ENCODE measurements around the gene NTRK2. TPM values are rescaled to one million over a fixed set of nuclear protein-coding genes. Genes with fewer than 3 reads are reported as not detected.

Gene NTRK2
- total and polyA plus RNA-seq, 2 donors = 2.7 to 5.0 TPM

DNA sequence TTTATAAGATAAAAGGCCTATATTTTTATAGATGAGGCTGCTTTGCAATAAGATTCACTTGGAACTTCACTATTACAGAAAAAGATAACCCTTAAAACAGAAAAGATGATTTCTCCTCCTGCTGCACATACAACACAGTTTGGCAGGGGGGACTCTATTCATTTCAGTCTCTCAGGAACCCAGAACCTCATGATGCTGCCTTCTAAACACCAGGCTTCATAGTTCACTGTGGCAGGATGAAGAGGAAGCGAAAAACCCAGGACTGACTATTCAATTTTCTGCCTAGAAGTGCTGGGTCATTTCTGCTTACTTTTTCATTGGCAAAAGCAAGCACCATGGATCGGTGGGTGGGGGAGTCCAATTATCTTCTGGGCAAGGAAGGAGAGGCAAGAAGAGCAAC lies 179.5 kb downstream of the NTRK2 start:
- no peaks in the 10 kb centered on the region for H3K9me3 ChIP-seq (ENCODE audit: control insufficient read depth in 2 of 2, insufficient read depth in 1 of 2, low read length in 1 of 2)
- no peak for DNase-seq (ENCODE audit: low read depth in 6 of 9, low spot score in 9 of 9)
- H3K36me3 ChIP-seq (ENCODE audit: control insufficient read depth in 2 of 2, insufficient read depth in 2 of 2, low read length in 1 of 2) = no peaks in the 10 kb centered on the region
- H3K27ac ChIP-seq (ENCODE audit: low read depth in 1 of 2, low read length in 1 of 2) = no peak overlapping the region
- no peaks in the 10 kb centered on the region for H3K4me1 ChIP-seq (ENCODE audit: control insufficient read depth in 2 of 2, insufficient read depth in 2 of 2, low read length in 2 of 2)
- H3K27me3 ChIP-seq (ENCODE audit: control insufficient read depth in 2 of 2, insufficient read depth in 1 of 2, low read length in 1 of 2) = no peaks in the 10 kb centered on the region
- H3K4me3 ChIP-seq (ENCODE audit: low read length in 2 of 2) = no peak overlapping the region
- 90% methylated on average over 2 of the region's 2 CpGs for WGBS

DNA sequence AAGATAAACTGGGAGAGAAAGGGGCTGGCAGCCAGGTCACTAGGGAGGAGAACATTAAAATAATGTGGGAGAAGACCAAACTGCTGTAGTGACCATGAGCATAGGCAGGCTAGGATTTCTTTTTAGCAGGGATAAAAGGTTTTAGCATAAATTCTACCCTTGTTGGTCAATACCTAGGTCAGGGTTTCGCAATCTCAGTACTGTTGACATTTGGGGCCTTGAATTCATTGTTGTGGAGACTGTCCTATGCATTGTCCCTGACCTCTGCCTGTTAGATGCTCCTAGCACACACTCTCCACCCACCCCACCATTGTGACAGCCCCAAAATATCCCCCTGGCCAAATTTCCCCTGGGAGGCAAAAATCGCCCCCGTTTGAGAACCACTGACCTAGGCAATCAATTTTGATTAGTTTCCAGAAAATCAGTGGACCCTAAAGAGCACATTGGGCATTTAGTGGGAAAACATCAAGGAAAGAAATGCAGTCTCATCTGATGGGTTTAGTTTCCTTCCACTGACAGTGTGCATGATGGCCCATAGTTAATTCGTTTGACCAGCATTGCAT lies 181.4 kb downstream of the NTRK2 start:
- no peak overlapping the region for H3K4me3 ChIP-seq (ENCODE audit: low read length in 2 of 2)
- whole genome bisulfite sequencing = 95% methylated on average over 4 of the region's 4 CpGs

DNA sequence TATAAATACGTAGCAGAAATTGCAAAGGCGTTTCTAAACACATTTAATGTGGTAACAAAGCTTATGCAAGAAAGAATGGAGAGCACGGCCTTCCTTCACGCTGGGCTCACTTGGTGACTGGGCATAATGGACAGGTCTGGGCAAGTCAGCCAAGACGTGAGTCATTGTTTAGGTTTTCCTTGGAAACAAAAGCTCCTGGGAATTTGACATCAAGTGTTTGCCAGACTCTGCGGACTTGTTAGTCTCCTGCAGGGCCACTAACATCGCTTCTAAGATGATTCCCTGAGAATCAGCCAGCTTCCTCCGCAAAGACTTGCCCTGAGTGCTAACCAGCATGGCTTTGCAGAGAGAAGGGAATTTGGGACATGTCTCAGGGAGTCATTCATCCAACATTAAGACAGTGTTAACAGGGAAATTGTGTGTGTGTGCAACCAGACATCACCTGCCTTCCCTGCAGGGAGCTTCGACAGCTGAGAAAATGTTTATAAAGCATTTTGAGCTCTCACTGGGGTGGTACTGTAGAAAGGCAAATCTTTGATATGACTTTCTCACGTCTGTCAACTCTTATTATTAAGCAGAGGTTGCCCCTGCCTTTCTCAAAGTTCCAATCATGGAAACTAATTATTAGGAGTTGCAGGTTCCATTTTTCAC lies 182.5 kb downstream of the NTRK2 start:
- Histone ChIP-seq H3K36me3 (ENCODE audit: control insufficient read depth in 2 of 2, insufficient read depth in 2 of 2, low read length in 1 of 2) (no peaks in the 10 kb centered on the region), H3K9me3 (ENCODE audit: control insufficient read depth in 2 of 2, insufficient read depth in 1 of 2, low read length in 1 of 2) (no peaks in the 10 kb centered on the region), H3K27ac (ENCODE audit: low read depth in 1 of 2, low read length in 1 of 2) (no peak overlapping the region), H3K4me3 (ENCODE audit: low read length in 2 of 2) (no peak overlapping the region), H3K27me3 (ENCODE audit: control insufficient read depth in 2 of 2, insufficient read depth in 1 of 2, low read length in 1 of 2) (no peaks in the 10 kb centered on the region), H3K4me1 (ENCODE audit: control insufficient read depth in 2 of 2, insufficient read depth in 2 of 2, low read length in 2 of 2) (no peaks in the 10 kb centered on the region)
- DNase-seq (ENCODE audit: low read depth in 6 of 9, low spot score in 9 of 9) = no peak
- 93% methylated on average over 10 of the region's 10 CpGs for WGBS

More for the DNA sequence above, 181.4 kb downstream of the NTRK2 start:
- DNase-seq (ENCODE audit: low read depth in 6 of 9, low spot score in 9 of 9) = no peak
- no peaks in the 10 kb centered on the region for H3K9me3 ChIP-seq (ENCODE audit: control insufficient read depth in 2 of 2, insufficient read depth in 1 of 2, low read length in 1 of 2)
- H3K36me3 ChIP-seq (ENCODE audit: control insufficient read depth in 2 of 2, insufficient read depth in 2 of 2, low read length in 1 of 2) = no peaks in the 10 kb centered on the region
- no peaks in the 10 kb centered on the region for H3K4me1 ChIP-seq (ENCODE audit: control insufficient read depth in 2 of 2, insufficient read depth in 2 of 2, low read length in 2 of 2)
- no peaks in the 10 kb centered on the region for H3K27me3 ChIP-seq (ENCODE audit: control insufficient read depth in 2 of 2, insufficient read depth in 1 of 2, low read length in 1 of 2)
- no peak overlapping the region for H3K27ac ChIP-seq (ENCODE audit: low read depth in 1 of 2, low read length in 1 of 2)

DNA sequence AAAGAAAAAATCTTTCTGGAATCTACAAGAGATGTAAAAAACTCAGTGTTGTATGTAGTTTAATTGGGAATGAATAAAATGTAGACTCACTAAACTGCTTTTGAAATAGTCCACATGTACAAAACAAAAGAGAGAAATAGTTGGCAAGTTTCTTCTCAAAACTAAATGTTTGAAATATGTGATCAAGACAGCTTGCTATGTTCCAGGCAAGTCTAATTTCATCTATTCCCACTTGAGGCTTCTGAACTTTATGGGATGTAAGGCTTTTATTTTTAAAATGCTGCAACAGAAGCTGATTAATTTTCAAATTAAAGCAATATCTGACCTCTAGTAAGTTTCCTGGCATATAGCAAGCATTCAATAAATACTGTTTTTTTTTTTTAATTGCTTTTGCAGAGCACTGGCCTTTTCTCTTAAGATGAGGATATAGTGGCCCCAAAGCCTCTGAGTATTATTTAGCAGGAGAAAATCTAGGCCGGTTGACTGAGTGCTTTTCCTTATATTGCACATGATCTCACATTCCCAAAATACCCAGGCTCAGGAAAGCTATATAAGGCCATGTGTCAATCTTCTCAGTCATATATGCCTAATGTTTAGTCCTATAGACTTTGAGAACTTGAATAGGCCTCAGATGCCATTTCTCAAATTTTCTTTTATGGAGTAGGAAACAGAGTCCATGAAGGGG lies 183.2 kb downstream of the NTRK2 start:
- H3K4me3 ChIP-seq (ENCODE audit: low read length in 2 of 2) = no peak overlapping the region
- no peaks in the 10 kb centered on the region for H3K36me3 ChIP-seq (ENCODE audit: control insufficient read depth in 2 of 2, insufficient read depth in 2 of 2, low read length in 1 of 2)
- DNase-seq (ENCODE audit: low read depth in 6 of 9, low spot score in 9 of 9) = no peak
- WGBS = 97% methylated on average over 1 of the region's 1 CpG
- no peak overlapping the region for H3K27ac ChIP-seq (ENCODE audit: low read depth in 1 of 2, low read length in 1 of 2)
- no peaks in the 10 kb centered on the region for H3K4me1 ChIP-seq (ENCODE audit: control insufficient read depth in 2 of 2, insufficient read depth in 2 of 2, low read length in 2 of 2)
- no peaks in the 10 kb centered on the region for H3K9me3 ChIP-seq (ENCODE audit: control insufficient read depth in 2 of 2, insufficient read depth in 1 of 2, low read length in 1 of 2)
- no peaks in the 10 kb centered on the region for H3K27me3 ChIP-seq (ENCODE audit: control insufficient read depth in 2 of 2, insufficient read depth in 1 of 2, low read length in 1 of 2)

DNA sequence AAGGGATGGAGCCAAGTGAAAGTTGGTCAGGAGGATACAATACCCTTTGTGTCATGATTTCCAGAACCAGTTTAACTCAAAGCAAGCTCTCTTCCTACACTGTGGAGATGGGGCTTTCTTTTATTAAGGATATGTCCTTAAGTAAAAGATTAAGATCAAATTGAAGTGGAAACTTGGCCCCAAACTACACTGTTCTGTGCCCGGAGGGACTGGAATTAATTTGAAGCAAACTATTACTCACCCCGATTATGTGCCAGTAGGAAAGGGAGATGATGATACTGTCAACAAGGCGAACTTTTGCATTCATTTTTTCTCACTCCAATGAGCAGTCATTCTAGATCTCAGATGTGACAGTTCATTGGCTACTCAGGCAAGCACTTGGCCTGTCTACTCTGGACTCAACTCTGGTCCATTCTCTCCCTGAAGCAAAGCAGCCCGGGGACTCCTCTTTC lies 186.7 kb downstream of the NTRK2 start:
- H3K27ac ChIP-seq (ENCODE audit: low read depth in 1 of 2, low read length in 1 of 2) = no peak overlapping the region
- no peaks in the 10 kb centered on the region for H3K27me3 ChIP-seq (ENCODE audit: control insufficient read depth in 2 of 2, insufficient read depth in 1 of 2, low read length in 1 of 2)
- 95% methylated on average over 4 of the region's 4 CpGs for WGBS
- no peaks in the 10 kb centered on the region for H3K9me3 ChIP-seq (ENCODE audit: control insufficient read depth in 2 of 2, insufficient read depth in 1 of 2, low read length in 1 of 2)
- no peaks in the 10 kb centered on the region for H3K36me3 ChIP-seq (ENCODE audit: control insufficient read depth in 2 of 2, insufficient read depth in 2 of 2, low read length in 1 of 2)
- no peak for DNase-seq (ENCODE audit: low read depth in 6 of 9, low spot score in 9 of 9)
- H3K4me3 ChIP-seq (ENCODE audit: low read length in 2 of 2) = no peak overlapping the region
- no peaks in the 10 kb centered on the region for H3K4me1 ChIP-seq (ENCODE audit: control insufficient read depth in 2 of 2, insufficient read depth in 2 of 2, low read length in 2 of 2)

DNA sequence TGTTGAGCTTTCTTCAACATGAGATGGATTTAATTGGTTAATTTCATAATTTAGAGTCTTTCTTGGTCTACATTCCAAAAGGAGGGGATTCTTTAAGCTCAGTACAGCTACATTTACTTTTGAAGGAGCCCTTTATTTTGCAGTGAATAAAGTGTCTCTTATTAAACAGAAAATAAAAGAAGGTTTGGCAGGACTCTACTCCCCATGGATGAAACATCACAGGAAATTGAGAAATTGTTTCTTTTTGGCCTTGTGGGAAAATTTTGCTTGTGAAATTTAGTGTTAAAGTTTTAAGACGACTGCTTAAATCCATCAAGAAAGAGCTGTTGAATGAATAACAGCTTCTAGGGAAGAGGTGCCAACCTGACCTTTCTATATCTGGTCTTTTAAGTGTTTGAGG lies 187.7 kb downstream of the NTRK2 start:
- H3K27ac ChIP-seq (ENCODE audit: low read depth in 1 of 2, low read length in 1 of 2) = no peak overlapping the region
- WGBS = 80% methylated on average over 1 of the region's 1 CpG

DNA sequence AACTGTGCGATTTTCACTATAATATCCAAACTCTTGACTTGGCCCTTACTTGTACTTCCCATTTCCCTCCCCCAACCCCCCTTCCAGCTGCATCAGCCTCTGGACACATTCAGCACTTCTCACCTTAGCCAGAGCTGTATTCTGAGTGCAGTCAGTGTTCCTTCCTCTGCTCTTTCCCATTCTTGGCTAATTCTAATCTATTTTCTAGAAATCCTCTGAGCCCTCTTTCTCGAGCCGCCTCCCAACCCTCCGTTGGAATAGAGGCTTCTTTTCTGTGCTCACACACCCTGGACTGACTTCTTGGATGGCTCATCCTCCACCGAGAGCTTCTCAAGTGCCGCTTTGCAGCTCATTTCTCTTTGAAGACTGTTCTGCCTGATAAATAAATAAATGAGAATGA lies 188.8 kb downstream of the NTRK2 start:
- Histone ChIP-seq H3K27ac (ENCODE audit: low read depth in 1 of 2, low read length in 1 of 2) (no peak overlapping the region), H3K36me3 (ENCODE audit: control insufficient read depth in 2 of 2, insufficient read depth in 2 of 2, low read length in 1 of 2) (no peaks in the 10 kb centered on the region), H3K4me3 (ENCODE audit: low read length in 2 of 2) (no peak overlapping the region), H3K9me3 (ENCODE audit: control insufficient read depth in 2 of 2, insufficient read depth in 1 of 2, low read length in 1 of 2) (no peaks in the 10 kb centered on the region), H3K27me3 (ENCODE audit: control insufficient read depth in 2 of 2, insufficient read depth in 1 of 2, low read length in 1 of 2) (no peaks in the 10 kb centered on the region), H3K4me1 (ENCODE audit: control insufficient read depth in 2 of 2, insufficient read depth in 2 of 2, low read length in 2 of 2) (no peaks in the 10 kb centered on the region)
- 92% methylated on average over 6 of the region's 6 CpGs for WGBS
- DNase-seq (ENCODE audit: low read depth in 6 of 9, low spot score in 9 of 9) = no peak

More for the DNA sequence above, 187.7 kb downstream of the NTRK2 start:
- Histone ChIP-seq H3K4me3 (ENCODE audit: low read length in 2 of 2) (no peak overlapping the region), H3K9me3 (ENCODE audit: control insufficient read depth in 2 of 2, insufficient read depth in 1 of 2, low read length in 1 of 2) (no peaks in the 10 kb centered on the region), H3K36me3 (ENCODE audit: control insufficient read depth in 2 of 2, insufficient read depth in 2 of 2, low read length in 1 of 2) (no peaks in the 10 kb centered on the region), H3K27me3 (ENCODE audit: control insufficient read depth in 2 of 2, insufficient read depth in 1 of 2, low read length in 1 of 2) (no peaks in the 10 kb centered on the region), H3K4me1 (ENCODE audit: control insufficient read depth in 2 of 2, insufficient read depth in 2 of 2, low read length in 2 of 2) (no peaks in the 10 kb centered on the region)
- DNase-seq (ENCODE audit: low read depth in 6 of 9, low spot score in 9 of 9) = no peak

DNA sequence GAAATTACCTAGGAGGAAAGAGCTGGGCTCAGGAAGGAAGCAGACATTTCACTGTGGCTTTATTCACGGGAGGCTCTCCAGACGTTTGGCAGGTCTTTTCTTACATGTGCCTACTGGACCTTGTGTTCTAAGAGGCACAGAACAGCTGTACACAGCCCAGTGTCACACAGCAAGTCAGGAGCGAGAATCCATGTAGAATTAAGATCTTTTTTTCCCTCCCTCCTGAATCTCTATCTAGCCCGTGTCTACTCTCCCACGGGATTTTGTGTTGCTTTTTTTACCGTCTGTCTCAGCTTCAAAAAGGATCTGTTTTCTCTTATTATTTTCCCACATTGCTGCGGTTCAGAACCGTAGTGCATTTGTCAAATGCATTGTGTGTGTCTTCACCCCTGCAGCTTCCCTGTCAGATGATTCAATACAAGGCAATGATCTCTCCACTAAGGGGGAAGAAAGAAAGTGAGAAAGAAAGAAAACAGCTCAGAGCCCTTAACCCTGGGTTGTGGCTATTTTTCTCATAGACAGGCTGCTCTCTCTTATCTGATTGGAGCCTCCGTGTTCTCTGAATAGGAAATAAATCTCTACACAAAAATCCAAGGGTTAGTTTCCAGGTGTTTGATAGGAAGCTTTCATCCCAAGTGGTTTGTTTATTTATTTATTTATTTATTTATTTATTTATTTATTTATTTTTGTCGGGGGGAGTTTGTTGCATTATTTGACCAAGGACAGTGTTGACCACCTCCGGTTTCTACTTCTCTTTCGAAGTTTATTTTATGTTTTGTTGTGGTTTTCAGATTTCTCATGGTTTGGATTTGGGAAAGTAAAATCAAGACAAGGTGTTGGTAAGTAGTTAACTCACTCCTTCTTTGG lies 191.0 kb downstream of the NTRK2 start:
- WGBS = 83% methylated on average over 12 of the region's 12 CpGs
- H3K27ac ChIP-seq (ENCODE audit: low read depth in 1 of 2, low read length in 1 of 2) = no peak overlapping the region
- H3K4me3 ChIP-seq (ENCODE audit: low read length in 2 of 2) = no peak overlapping the region
- H3K9me3 ChIP-seq (ENCODE audit: control insufficient read depth in 2 of 2, insufficient read depth in 1 of 2, low read length in 1 of 2) = no peaks in the 10 kb centered on the region
- H3K36me3 ChIP-seq (ENCODE audit: control insufficient read depth in 2 of 2, insufficient read depth in 2 of 2, low read length in 1 of 2) = no peaks in the 10 kb centered on the region
- no peaks in the 10 kb centered on the region for H3K27me3 ChIP-seq (ENCODE audit: control insufficient read depth in 2 of 2, insufficient read depth in 1 of 2, low read length in 1 of 2)
- no peak for DNase-seq (ENCODE audit: low read depth in 6 of 9, low spot score in 9 of 9)
- H3K4me1 ChIP-seq (ENCODE audit: control insufficient read depth in 2 of 2, insufficient read depth in 2 of 2, low read length in 2 of 2) = no peaks in the 10 kb centered on the region

DNA sequence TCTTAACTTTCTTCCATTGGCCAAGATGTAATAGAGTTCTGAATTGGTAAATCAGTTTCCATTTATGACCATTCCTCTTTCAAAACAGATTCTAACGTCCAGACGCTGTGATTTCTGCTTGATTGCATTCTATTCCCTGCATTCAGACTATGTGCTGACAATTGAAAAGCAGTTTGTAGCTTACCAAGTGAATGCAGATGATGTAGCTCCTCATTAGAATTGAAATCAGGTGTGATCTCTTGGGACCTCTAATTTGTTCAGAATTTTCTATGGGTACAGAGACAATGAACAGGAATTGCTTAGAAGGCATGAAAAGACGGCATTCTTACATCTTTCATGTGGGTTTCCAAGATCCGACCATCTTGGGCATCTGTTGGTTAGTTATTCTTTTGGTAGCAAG lies 191.9 kb downstream of the NTRK2 start:
- no peak for DNase-seq (ENCODE audit: low read depth in 6 of 9, low spot score in 9 of 9)
- 94% methylated on average over 4 of the region's 4 CpGs for WGBS
- no peak overlapping the region for H3K27ac ChIP-seq (ENCODE audit: low read depth in 1 of 2, low read length in 1 of 2)

More for the DNA sequence above, 191.9 kb downstream of the NTRK2 start:
- Histone ChIP-seq H3K27me3 (ENCODE audit: control insufficient read depth in 2 of 2, insufficient read depth in 1 of 2, low read length in 1 of 2) (no peaks in the 10 kb centered on the region), H3K4me3 (ENCODE audit: low read length in 2 of 2) (no peak overlapping the region), H3K36me3 (ENCODE audit: control insufficient read depth in 2 of 2, insufficient read depth in 2 of 2, low read length in 1 of 2) (no peaks in the 10 kb centered on the region), H3K9me3 (ENCODE audit: control insufficient read depth in 2 of 2, insufficient read depth in 1 of 2, low read length in 1 of 2) (no peaks in the 10 kb centered on the region), H3K4me1 (ENCODE audit: control insufficient read depth in 2 of 2, insufficient read depth in 2 of 2, low read length in 2 of 2) (no peaks in the 10 kb centered on the region)
